Measurements from ENCODE around the gene APOC1.

GRCh38 chr19:44951179-44952159, 37.1 kb downstream of the APOC1 start:
- TF ChIP-seq EZH2 (IDR thresholded peaks at IDR 0.05; ENCODE audit: insufficient read depth, poor library complexity, severe bottlenecking) (no peak), EZH2phosphoT487 (IDR thresholded peaks at IDR 0.05; ENCODE audit: insufficient read depth, low read depth) (no peak)
